GM19351 (cell line): ENCODE data around the gene UGP2.
"Not testable (repeated sequence)": the region's sequence is repeated elsewhere in the genome, so short reads cannot be mapped to it uniquely, and the experiment has no call there.

Experiments used
- ATAC-seq: cut with Tn5 transposase; IDR thresholded peaks from one replicate; pipeline ENCODE4 v1.9.1; 2021; ENCODE audit warnings: mild to moderate bottlenecking, moderate library complexity; ENCODE audit not compliant: unreplicated experiment

UGP2 gene

GRCh38 chr2:63840081-63840784 is 1.5 kb upstream of the UGP2 start:
- peak; percentile 22 for ATAC-seq

- peak; percentile 83 for ATAC-seq
Measured at GRCh38 chr2:63840785-63841253, 877 bp upstream of the UGP2 start.

- ATAC-seq: no peak
Measured at GRCh38 chr2:63842149-63843061, 709 bp downstream of the UGP2 start.

GRCh38 chr2:63843093-63843492 is 1.4 kb downstream of the UGP2 start:
- ATAC-seq: no peak

- ATAC-seq: no peak
Measured at GRCh38 chr2:63843791-63844190, 2.1 kb downstream of the UGP2 start.

- no peak for ATAC-seq
Measured at GRCh38 chr2:63844616-63845015, 2.9 kb downstream of the UGP2 start.

GRCh38 chr2:63845866-63846265 is 4.2 kb downstream of the UGP2 start:
- ATAC-seq: no peak

- no peak for ATAC-seq
Measured at GRCh38 chr2:63846487-63846886, 4.8 kb downstream of the UGP2 start.

- not testable (repeated sequence) for ATAC-seq
Measured at GRCh38 chr2:63847571-63847970, 5.9 kb downstream of the UGP2 start.

- no peak for ATAC-seq
Measured at GRCh38 chr2:63849381-63850203, 7.9 kb downstream of the UGP2 start.

GRCh38 chr2:63850204-63850571 is 8.5 kb downstream of the UGP2 start:
- ATAC-seq: no peak

- no peak for ATAC-seq
Measured at GRCh38 chr2:63850649-63851048, 9.0 kb downstream of the UGP2 start.

- ATAC-seq: no peak
Measured at GRCh38 chr2:63851691-63852311, 10.1 kb downstream of the UGP2 start.

- ATAC-seq: no peak
Measured at GRCh38 chr2:63853527-63854310, 12.0 kb downstream of the UGP2 start.

- no peak for ATAC-seq
Measured at GRCh38 chr2:63855418-63856302, 14.0 kb downstream of the UGP2 start.

- no peak for ATAC-seq
Measured at GRCh38 chr2:63856303-63856603, 14.6 kb downstream of the UGP2 start.

- ATAC-seq: no peak
Measured at GRCh38 chr2:63858291-63858690, 16.6 kb downstream of the UGP2 start.

- no peak for ATAC-seq
Measured at GRCh38 chr2:63861220-63861822, 19.6 kb downstream of the UGP2 start.

- ATAC-seq: no peak
Measured at GRCh38 chr2:63862806-63863205, 21.1 kb downstream of the UGP2 start.
